GM18498 (cell line): ENCODE data around the gene RFX1.
"Not testable (repeated sequence)": the region's sequence is repeated elsewhere in the genome, so short reads cannot be mapped to it uniquely, and the experiment has no call there.

Experiments
- ATAC-seq: cut with Tn5 transposase; IDR thresholded peaks from one replicate; pipeline ENCODE4 v1.9.1; 2021; ENCODE audit warnings: mild to moderate bottlenecking, moderate library complexity; ENCODE audit not compliant: unreplicated experiment

Gene RFX1

DNA sequence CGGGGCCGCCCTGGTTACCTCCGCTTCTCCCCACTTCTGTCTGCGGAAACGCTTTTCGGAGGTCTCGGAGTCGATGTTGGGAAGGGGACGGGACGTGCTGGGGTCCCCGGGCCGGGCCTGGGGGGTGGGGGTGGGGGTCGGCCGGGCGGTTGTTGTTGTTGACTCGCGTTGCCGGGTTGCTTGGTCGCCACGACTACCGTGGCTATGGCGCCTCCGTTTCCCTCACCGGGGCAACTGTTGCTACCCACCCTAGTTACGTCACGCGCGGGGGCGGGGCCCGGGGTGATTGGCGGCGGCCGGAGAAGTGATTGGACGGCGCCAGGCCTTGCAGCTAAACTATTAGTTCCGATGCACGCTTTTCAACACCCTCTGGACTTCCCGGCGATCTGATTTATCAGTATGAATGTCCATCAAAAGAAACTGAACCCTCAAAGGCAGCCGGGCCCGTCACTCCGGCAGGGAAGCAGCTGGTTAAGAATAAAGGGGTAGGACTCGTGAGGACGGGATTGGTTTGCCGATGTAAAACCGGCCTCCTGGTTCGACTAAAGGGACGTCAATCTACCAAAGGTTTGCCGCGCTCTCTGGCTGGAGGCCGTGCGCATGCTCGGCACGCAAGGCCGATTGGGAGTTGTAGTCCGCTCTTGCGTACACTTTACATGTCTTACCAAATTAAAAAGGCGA lies at the start of gene RFX1:
RFX1 (minus strand) TSS at position 236 of the 681 bp plus-strand sequence. CDS start 12,477 bp downstream, outside the sequence.
- peak; percentile 75 for ATAC-seq

DNA sequence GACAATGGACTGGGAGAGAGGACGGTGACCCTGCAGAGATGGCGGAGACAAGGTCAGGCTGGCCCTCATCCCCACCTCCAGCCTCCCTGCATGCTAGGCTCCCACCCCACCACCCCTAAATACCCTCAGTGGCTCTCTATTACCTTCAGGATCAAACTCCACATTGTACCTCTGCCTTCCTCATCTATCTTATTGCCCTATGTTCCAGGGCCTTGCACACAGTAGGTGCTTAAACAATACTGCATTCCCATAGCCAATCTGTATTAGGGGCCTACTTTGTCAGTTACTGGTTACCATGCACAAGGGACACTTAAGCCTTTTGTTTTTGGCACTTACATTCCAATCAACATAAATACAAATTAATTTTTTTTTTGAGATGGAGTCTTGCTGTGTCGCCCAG lies 49.3 kb upstream of the RFX1 start:
- ATAC-seq = no peak

DNA sequence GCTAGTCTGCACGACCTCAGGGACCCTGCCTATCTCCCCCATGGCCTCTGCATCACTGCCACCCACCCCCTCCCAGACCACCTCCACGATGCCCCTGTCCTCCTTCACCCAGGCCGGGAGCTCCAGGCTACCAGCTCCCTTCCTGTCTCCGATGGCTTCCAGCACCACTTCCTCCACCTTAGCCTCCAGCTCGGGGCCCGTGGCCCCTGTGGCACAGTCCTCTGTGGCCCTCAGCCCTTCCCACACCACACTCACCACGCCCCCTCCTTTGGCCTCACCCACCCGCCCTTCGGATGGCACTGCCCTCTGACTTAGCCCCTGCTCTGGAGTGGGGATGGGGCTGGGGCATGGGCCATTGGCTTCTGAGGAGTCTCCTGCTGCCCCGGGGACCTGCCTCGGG lies 48.6 kb upstream of the RFX1 start:
- ATAC-seq = no peak

DNA sequence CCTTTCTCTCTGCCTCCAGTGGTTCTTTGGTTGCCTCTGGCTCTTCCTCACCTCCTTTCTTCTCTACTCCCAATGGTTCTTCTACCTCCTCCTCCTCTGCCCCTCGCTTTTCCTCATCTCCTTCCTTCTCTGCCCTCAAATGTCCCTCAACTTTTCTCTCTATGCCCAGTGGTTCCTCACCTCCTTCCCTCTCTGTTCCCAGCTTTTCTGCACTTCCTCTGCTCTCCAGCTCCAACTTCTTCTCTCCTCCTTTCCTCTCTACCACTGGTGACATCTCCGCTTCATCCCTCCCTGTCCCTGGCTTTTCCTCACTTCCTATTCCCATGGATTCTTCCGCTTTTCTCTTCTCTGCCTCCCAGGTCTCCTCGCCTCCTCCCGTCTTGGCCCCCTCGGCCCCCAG lies 48.0 kb upstream of the RFX1 start:
- ATAC-seq = no peak

DNA sequence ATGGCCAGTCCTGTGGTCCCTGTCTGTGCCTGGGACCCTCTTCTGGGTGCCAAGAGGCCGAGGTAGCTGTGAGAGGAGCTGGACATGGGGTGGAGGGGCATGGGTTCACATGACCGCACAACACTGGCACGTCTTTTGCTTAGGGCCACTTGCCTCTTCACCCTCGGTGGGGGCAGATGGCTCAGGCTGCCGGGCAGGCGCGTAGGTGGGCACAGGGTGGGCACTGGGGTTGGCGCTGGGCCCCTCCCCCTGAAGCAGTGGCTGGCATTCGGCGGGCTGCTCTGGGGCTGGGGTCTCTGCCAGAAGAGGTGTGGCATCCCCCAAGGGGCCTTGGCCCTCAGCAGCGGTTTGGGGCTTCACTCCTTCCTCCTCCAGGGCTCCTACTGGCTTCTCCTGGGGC lies 47.4 kb upstream of the RFX1 start:
- no peak for ATAC-seq

DNA sequence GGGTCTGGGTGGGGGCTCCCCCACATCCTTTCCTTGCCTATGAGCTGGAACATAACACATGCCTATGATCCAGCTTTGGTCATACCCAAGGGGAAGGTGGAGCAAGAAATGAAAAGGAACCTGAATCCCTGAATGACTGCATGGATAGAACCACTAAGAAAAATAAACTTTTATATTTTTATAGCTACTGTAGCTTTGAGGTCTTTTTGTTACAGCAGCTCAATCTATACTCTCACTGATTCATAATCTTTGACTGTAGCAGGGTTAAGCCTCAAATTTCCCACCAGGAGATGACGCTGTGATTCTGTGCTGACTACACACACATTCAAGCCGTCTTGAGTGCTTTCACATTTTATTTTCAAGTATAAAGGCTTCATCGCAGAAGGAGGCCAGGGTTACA lies 46.9 kb upstream of the RFX1 start:
- no peak for ATAC-seq

DNA sequence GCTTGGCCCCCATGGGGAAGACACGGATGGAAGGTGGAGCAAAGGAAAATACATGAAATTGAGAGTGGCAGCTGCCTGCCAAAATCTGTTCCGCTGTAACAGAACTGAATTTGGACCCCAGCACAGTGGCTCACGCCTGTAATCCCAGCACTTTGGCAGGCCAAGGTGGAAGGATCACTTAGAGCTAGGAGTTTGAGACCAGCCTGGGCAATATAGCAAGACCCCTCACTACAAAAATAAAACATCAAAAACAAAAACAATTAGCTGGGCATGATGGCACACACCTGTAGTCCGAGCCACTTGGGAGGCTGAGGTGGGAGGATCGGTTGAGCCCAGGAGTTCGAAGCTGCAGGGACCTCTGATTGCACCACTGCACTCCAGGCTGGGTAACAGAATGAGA lies 46.4 kb upstream of the RFX1 start:
- ATAC-seq = no peak

DNA sequence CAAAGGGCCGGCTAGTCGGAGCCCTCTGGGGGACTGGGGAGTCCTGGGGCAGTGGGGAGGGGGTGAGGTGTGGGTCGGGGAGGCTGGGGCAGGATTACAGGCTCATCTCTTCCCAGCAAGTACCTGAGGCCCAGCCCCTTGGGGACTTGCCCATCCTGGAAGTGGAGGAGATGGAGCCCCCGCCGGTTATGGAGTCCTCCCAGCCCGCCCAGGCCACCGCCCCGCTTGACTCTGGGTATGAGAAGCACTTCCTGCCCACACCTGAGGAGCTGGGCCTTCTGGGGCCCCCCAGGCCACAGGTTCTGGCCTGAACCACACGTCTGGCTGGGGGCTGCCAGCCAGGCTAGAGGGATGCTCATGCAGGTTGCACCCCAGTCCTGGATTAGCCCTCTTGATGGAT lies 45.9 kb upstream of the RFX1 start:
- ATAC-seq = no peak

DNA sequence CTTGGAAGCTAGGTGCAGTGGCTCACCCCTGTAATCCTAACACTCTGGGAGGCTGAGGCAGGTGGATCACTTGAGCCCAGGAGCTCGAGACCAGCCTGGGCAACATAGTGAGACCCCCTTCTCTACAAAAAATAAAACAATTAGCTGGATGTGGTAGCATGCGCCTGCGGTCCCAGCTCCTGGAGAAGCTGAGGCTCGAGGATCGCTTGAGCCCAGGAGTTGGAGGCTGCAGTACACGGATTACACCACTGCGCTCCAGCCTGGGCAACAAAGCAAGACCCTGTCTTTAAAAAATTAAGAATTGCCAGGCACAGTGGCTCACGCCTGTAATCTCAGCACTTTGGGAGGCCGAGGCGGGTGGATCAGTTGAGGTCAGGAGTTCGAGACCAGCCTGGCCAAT lies 44.8 kb upstream of the RFX1 start:
- not testable (repeated sequence) for ATAC-seq

DNA sequence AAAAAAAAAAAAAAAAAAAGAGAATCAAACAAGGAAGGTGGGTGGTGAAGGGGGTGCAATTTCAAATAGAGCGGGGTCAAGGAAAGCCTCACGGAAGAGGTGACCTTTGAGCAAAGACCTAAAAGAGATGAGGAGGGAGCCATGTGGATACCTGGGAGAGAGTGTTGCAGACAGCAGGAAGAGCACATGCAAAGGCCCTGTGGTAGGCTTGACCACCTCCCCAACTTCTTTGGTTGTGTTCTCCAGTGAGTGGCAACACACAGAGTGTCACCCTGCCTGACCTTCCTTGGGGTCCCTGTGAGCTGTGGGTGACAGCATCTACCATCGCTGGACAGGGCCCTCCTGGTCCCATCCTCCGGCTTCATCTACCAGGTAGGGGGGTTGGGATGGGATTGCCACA lies 44.4 kb upstream of the RFX1 start:
- no peak for ATAC-seq

DNA sequence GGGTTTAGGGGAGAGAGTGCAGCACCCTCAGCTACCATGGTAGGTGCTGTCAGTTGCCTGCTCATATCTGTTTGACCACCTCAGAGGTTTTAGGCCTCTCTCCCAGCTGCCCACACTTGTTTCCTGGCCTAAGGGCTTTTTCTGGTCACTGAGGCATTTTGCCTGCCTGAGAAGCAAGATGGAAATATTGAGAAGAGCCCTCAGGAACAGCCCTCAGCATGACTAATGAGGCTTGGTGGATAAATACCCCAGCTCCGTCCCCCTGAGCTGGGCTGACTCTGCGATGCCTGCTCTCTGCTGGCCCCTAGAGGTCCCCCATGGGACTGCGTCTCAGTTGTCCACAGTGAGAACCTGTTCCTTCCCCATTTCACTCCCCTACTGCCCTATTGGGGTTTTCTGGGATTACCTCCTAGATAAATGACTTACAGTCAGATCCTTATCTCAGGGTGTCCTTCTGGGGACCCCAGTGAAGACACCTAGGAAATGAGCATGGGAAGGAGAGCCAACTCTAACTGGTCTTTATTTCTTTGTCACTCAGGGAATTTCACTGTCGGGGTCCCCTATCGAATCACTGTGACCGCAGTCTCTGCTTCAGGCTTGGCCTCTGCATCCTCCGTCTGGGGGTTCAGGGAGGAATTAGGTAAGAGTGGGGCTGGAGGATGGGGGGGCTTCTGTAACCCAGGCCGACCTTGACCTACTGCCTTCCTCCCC lies 42.5 kb upstream of the RFX1 start:
- ATAC-seq = no peak

DNA sequence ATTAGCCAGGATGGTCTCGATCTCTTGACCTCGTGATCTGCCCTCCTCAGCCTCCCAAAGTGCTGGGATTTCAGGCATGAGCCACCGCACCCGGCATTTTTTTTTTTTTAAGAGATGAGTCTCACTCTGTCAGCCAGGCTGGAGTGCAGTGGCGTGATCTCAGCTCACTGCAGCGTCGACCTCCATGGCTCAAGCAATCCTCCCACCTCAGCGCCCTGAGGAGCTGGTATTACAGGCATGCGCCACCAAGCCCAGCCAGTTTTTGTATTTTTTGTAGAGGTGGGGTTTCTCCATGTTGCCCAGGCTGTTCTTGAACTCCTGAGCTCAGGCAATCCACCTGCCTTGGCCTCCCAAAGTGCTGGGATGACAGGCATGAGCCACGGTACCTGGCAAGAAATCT lies 41.7 kb upstream of the RFX1 start:
- ATAC-seq = not testable (repeated sequence)

DNA sequence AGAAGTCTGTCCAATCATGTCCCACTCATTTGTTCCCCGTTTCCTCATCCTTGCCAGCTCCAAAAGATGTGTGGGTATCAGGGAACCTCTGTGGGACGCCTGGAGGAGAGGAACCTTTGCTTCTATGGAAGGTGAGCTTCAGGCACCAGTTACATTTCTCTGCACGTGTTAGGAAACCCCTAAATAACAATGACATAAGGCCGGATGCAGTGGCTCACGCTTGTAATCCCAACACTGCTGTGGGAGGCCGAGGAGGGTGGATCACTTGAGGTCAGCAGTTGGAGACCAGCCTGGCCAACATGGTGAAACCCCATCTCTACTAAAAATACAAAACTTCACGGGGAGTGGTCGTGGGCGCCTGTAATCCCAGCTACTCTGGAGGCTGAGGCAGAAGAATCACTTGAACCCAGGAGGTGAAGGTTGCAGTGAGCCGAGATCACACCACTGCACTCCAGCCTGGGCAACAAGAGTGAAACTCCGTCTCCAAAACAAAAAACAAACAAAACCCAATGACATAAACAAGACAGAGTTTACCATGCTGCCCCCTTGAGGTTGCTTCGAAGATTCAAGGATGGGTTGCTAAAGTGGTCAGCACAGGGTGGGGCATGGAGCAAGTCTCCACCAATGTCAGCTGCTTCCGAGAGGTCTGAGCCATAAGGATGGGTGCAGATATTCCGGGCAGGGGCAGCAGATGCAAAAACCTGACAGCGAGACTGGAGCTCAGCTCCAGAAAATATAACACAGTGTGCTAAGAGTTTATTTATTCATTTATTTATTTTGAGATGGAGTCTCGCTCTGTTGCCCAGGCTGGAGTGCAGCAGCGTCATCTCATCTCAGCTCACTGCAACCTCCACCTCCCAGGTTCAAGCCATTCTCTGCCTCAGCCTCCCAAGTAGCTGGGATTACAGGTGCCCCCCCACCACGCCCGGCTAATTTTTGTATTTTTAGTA lies 36.8 kb upstream of the RFX1 start:
- not testable (repeated sequence) for ATAC-seq

DNA sequence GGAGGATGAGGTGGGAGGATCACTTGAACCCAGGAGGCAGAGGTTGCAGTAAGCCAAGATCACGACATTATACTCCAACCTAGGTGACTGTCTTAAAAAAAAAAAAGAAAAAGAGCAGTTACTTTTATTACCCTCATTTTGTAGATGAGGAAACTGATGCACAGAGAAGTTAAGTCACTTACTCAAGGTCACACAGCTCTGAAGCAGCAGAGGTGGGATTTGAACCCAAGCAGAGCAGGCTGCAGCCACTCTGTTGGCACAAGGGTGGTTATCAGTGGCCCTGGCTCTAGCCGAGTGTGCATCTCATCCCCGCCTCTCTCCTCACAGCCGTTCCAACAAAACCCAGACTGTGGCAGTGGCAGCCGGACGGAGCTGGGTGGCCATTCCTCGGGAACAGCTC lies 33.1 kb upstream of the RFX1 start:
- no peak for ATAC-seq

DNA sequence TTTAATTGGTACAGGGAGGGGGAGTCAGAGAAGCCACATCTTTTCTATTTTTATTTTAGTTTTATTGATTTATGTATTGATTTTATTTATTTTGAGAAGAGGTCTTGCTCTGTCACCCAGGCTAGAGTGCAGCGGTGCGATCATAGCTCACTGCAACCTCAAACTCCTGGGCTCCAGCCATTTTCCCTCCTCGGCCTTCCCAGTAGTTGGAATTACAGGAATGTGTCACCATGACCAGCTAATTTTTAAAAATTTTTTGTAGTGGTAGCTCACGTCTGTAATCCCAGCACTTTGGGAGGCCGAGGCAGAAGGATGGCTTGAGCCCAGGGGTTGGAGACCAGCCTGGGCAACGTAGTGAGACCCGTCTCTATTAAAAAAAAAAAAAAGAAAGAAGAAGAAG lies 29.6 kb upstream of the RFX1 start:
- ATAC-seq = no peak

DNA sequence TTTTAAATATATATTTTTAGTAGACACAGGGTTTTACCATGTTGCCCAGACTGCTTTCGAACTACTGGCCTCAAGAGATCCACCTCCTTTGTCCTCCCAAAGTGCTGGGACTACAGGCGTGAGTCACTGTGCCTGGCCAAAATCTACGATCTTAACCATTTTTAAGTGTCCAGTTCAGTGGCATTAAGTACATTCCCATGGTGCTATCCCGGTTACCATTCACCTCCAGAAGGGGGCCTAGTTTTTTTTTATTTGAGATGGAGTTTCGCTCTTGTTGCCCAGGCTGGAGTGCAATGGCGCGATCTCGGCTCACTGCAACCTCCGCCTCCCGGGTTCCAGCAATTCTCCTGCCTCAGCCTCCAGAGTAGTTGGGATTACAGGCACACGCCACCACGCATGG lies 29.0 kb upstream of the RFX1 start:
- ATAC-seq = not testable (repeated sequence)

DNA sequence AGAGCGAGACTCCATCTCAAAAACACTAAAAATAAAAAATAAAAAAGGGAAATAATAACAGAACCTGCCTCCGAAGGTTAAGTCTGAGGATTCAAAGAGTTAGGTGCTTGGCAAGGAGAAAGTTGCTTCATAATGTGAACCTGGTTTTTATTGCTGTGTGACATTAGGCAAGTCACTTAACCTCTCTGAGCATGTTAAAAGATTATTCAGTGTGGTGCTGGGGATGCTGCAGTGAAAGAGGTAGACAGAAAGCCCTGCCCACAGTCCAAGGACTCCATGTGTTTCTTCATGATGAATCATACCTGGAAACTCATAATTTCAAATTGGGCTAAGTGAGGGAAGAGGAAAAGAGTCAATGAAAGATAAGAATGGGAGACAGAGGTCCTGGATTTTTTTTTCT lies 27.8 kb upstream of the RFX1 start:
- ATAC-seq = no peak

DNA sequence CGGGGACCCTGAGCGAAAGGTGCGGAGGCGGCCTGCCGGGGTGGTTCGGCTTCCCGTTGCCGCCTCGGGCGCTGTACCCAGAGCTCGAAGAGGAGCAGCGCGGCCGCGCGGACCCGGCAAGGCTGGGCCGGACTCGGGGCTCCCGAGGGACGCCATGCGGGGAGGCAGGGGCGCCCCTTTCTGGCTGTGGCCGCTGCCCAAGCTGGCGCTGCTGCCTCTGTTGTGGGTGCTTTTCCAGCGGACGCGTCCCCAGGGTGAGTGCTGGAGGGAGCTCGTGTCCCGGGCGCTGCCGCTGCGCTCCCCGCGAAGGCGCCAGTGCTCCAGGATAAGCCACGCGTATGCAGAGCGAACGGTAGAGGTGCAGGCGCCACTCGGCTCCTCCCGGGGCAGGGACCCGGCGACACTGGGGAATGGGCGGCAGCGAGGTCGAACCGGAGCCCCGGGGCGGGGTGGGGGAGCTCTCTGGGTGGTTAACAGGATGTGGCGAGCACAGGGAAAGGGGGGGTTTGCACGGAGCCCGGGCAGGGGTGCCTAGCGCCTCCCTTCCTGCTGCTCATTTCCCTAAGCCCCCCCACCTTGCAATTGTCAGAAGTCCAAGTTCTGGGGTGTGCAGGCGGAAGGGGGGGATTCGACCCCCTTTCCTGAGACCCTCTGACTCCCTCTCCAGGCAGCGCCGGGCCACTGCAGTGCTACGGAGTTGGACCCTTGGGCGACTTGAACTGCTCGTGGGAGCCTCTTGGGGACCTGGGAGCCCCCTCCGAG lies 25.8 kb upstream of the RFX1 start, which contains the start of gene IL27RA:
IL27RA (plus strand) TSS at position 44 of the 762 bp plus-strand sequence; CDS start at position 155, 111 bp downstream.
- ATAC-seq = peak; percentile 70

DNA sequence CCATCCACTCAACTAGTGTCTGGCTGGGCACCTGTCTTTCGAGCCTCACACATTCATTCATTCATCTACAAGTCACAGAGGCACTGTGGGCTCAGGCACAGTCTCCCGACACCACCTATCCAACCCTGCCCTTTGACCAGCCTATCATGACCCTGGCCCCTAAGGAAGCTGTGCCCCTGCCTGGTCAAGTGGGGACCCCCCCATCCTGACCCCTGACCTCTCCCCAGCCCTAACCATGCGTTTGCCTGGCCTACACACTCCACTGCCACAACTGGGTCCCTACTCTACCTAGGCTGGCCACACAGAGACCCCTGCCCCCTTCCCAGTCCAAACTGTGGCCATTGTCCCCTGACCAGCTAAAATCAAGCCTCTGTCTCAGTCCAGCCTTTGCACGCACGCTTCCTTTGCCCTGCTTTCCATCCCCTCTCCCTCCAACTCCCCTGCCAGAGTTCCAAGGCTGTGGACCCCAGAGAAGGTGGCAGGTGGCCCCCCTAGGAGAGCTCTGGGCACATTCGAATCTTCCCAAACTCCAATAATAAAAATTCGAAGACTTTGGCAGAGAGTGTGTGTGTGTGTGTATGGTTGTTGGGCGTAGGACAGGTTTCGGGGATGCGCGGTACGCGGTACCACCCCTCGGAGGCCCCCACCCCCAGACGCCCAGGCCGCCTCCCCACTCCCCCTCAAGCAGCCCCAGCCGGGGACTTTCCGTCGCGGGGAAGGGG lies 25.0 kb upstream of the RFX1 start:
- ATAC-seq = no peak

DNA sequence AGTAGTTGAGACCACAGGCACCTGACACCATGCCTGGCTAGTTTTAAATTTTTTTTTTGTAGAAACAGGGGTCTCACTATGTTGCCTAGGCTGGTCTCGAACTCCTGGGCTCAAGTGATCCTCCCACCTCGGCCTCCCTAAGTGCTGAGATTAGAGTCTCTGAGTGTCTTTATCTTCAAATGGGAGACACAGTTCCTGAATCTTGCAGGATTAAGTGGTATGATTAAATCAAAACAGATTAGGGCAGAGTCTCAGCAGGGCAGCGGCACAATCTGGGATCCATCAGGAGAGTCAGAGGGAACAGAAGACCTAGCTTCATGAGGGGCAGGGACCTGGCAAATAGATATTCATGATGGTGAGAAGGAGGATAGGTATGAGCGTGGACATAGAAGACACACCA lies 22.8 kb upstream of the RFX1 start:
- no peak for ATAC-seq
